Body of pancreas (tissue), 4 donors: ENCODE results near the gene MED12L.

ENCODE experiments used
- POLR2A ChIP-seq, 3 donors: fragments of 450-650 bp; IDR thresholded peaks; one replicate each; pipeline ENCODE4 v1.6.1; 2016; ENCODE audit warnings: antibody characterized with exemption in 3 of 3, mild to moderate bottlenecking in 2 of 3
- TF ChIP-seq, protein P1 (sequence below), 7 experiments: fragments of 450-650 bp in 4 of 7; fragments of 200-600 bp in 3 of 7; sonication (generic) in 3 of 7; IDR thresholded peaks; one replicate each; pipeline ENCODE4 v1.5.1; 2016 to 2019; ENCODE audit warnings: antibody characterized with exemption in 7 of 7

DNA sequence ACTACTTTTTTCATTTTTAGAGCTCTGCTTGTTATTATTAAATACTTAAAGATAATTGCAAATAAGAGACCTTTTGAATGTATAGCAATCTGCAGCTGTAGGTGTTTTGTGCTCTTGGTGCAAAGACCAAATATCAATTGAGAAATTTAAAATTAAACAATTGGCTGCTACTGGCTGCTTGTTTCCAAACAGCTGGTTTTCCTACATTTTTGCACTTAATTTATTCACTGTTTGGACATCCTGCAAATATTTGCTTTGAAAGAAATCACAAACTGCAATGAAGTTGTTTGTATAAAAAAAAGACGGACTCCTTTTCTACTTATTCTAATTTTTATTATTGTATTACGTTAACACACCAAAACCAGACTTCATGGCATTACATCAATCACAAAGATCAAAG, 35.6 kb downstream of the MED12L start:
- TF ChIP-seq POLR2A (IDR thresholded peaks at IDR 0.05) = no peak
- TF ChIP-seq, protein P1, sequence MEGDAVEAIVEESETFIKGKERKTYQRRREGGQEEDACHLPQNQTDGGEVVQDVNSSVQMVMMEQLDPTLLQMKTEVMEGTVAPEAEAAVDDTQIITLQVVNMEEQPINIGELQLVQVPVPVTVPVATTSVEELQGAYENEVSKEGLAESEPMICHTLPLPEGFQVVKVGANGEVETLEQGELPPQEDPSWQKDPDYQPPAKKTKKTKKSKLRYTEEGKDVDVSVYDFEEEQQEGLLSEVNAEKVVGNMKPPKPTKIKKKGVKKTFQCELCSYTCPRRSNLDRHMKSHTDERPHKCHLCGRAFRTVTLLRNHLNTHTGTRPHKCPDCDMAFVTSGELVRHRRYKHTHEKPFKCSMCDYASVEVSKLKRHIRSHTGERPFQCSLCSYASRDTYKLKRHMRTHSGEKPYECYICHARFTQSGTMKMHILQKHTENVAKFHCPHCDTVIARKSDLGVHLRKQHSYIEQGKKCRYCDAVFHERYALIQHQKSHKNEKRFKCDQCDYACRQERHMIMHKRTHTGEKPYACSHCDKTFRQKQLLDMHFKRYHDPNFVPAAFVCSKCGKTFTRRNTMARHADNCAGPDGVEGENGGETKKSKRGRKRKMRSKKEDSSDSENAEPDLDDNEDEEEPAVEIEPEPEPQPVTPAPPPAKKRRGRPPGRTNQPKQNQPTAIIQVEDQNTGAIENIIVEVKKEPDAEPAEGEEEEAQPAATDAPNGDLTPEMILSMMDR (IDR thresholded peaks at IDR 0.05) = no peak
